Ovary (tissue), 9 donors: Measurements from ENCODE around the gene SLC7A6OS. TPM values are rescaled to one million over a fixed set of nuclear protein-coding genes. Genes with fewer than 3 reads are reported as not detected.

Source experiments
- DNase-seq, 5 donors: peaks; one replicate each; pipeline ENCODE4 v3.0.0-alpha.2; 2019 to 2020
- H3K27ac ChIP-seq, 2 donors: fragments of 200-600 bp; one replicate each; pipeline versions ENCODE4 v1.5.1 to v1.8.0; 2019 to 2022
- H3K27me3 ChIP-seq: fragments of 200-600 bp; one replicate; pipeline ENCODE4 v1.8.0; 2022
- H3K36me3 ChIP-seq: fragments of 200-600 bp; sonication (generic); one replicate; pipeline ENCODE4 v1.5.1; 2019
- H3K4me1 ChIP-seq: one replicate; pipeline ENCODE4 v1.8.1; 2013; ENCODE audit warnings: mild to moderate bottlenecking, moderate library complexity; ENCODE audit not compliant: insufficient read depth
- H3K4me3 ChIP-seq: fragments of 200-600 bp; sonication (generic); one replicate; pipeline ENCODE4 v1.5.1; 2017
- H3K9me3 ChIP-seq, 2 donors: fragments of 200-600 bp in 1 of 2; sonication (generic) in 1 of 2; one replicate each; pipeline versions ENCODE4 v1.5.1 to v1.8.1; 2013 to 2019; ENCODE audit warnings: mild to moderate bottlenecking in 1 of 2, moderate library complexity in 1 of 2
- CTCF ChIP-seq, 3 donors: fragments of 450-650 bp in 2 of 3; fragments of 200-600 bp in 1 of 3; IDR thresholded peaks; one replicate each; pipeline versions ENCODE4 v1.5.1 to v1.8.0; 2016 to 2022; ENCODE audit warnings: antibody characterized with exemption in 3 of 3, mild to moderate bottlenecking in 1 of 3
- EP300 ChIP-seq: sonication (generic); formaldehyde crosslinking; IDR thresholded peaks from one replicate; pipeline ENCODE4 v1.6.1; 2017; ENCODE audit warnings: antibody characterized with exemption
- POLR2A ChIP-seq: fragments of 450-650 bp; IDR thresholded peaks from one replicate; pipeline ENCODE4 v1.6.1; 2017; ENCODE audit warnings: antibody characterized with exemption, mild to moderate bottlenecking, moderate library complexity
- WGBS, 3 donors: extraction: QIAGEN DNeasy Blood & Tissue Kit in 1 of 3; methylation state at CpG; one replicate each; pipeline versions ENCODE4 v1.1.5 to v1.1.7; 2013 to 2017; 5-methylcytosine and 5-hydroxymethylcytosine counted together
- intact Hi-C, 4 donors: fragments of 100-400 bp; cut with DNase I; formaldehyde crosslinking; loops; one replicate each; pipeline versions ENCODE4 v1.11.0 to v1.15.1; 2022 to 2023
- polyA plus RNA-seq, 2 donors: library from polyadenylated mRNA; stranded (reverse); fragments of 200-250 nt in 1 of 2; fragments of 350-450 nt in 1 of 2; fragmentation: Illumina TruSeq in 1 of 2; extraction: RNeasy Lipid Tissue Mini Kit (QIAGEN cat#74804) in 1 of 2; gene quantifications; one replicate each; pipeline ENCODE4 v1.2.3, GENCODE V29; 2013 to 2014
- total RNA-seq, 7 donors: library from RNA; depleted of rRNA in 2 of 7; stranded (reverse); fragments of >200 nt in 2 of 7; fragmentation: NEBNext Ultra II Directional in 3 of 7; extraction: Animal tissue kit (Norgen Biotek cat#: 25700) in 3 of 7; gene quantifications; one replicate each; pipeline versions ENCODE4 v1.1.0 to v1.2.4, GENCODE V29; 2016 to 2023
- donor health status: DM: no; HTN: no; CAD: no; lungs with moderate emphysema.
- donor health status: DM: no; HTN: no; CAD: no.
- donor health status: Bipolar disorder and iron deficiency.
- donor health status: DM: yes; HTN: yes; CAD: no.
- donor health status: DM: no; HTN: no; CAD: no.
- donor health status: DM: yes; HTN: yes; CAD: no.

SLC7A6OS gene
- total and polyA plus RNA-seq, 9 donors: 8.7 to 20.7 (median 17.6) TPM

- Histone ChIP-seq H3K4me1 (peaks cover 11% of the 10 kb centered on the region), H3K9me3 (no peaks in the 10 kb centered on the region), H3K27ac (no peak overlapping the region), H3K36me3 (no peaks in the 10 kb centered on the region), H3K4me3 (no peak overlapping the region), H3K27me3 (no peaks in the 10 kb centered on the region)
- intact Hi-C loops: no loop called here
- 74 to 75% (median 74%) methylated on average over 4 of the region's 4 CpGs for WGBS, 3 donors
- DNase-seq: no peak
- TF ChIP-seq CTCF (IDR thresholded peaks at IDR 0.05) (no peak), EP300 (no peak), POLR2A (no peak)
These were observed 2.4 kb upstream of the SLC7A6OS start for GRCh38 chr16:68313116-68313515.

GRCh38 chr16:68310437-68310773, 341 bp downstream of the SLC7A6OS start:
- 0% methylated on average over 25 to 29 of the region's 29 CpGs for WGBS, 3 donors
- intact Hi-C loops: no loop called here
- no peaks in the 10 kb centered on the region for H3K9me3 ChIP-seq
- H3K27me3 ChIP-seq: no peaks in the 10 kb centered on the region
- H3K4me3 ChIP-seq: peak overlapping the region; percentile 99
- peak overlapping the region; percentile 28 to 60 for H3K27ac ChIP-seq
- peak in 4 of 5 donors; percentile 13 to 52 (median 22) for DNase-seq
- peaks cover 11% of the 10 kb centered on the region for H3K4me1 ChIP-seq
- H3K36me3 ChIP-seq: no peaks in the 10 kb centered on the region
- TF ChIP-seq POLR2A: no peak
- TF ChIP-seq CTCF (IDR thresholded peaks at IDR 0.05): no peak
- TF ChIP-seq EP300: no peak

GRCh38 chr16:68309799-68310198, 947 bp downstream of the SLC7A6OS start:
- TF ChIP-seq CTCF (IDR thresholded peaks at IDR 0.05) (no peak), EP300 (no peak), POLR2A (no peak)
- Histone ChIP-seq H3K27ac (no peak overlapping the region), H3K27me3 (no peaks in the 10 kb centered on the region), H3K4me3 (peak overlapping the region; percentile 99), H3K9me3 (no peaks in the 10 kb centered on the region), H3K4me1 (peaks cover 11% of the 10 kb centered on the region), H3K36me3 (no peaks in the 10 kb centered on the region)
- WGBS, 3 donors: 38 to 48% (median 38%) methylated on average over 6 of the region's 6 CpGs
- intact Hi-C loops: no loop called here
- DNase-seq: no peak

GRCh38 chr16:68306633-68307032, 4.1 kb downstream of the SLC7A6OS start:
- 91 to 95% (median 95%) methylated on average over 3 of the region's 3 CpGs for WGBS, 3 donors
- H3K27me3 ChIP-seq: no peaks in the 10 kb centered on the region
- no peak overlapping the region for H3K4me3 ChIP-seq
- no peaks in the 10 kb centered on the region for H3K36me3 ChIP-seq
- DNase-seq: no peak
- H3K27ac ChIP-seq: no peak overlapping the region
- intact Hi-C loops: no loop called here
- TF ChIP-seq EP300: no peak
- TF ChIP-seq POLR2A: no peak
- TF ChIP-seq CTCF (IDR thresholded peaks at IDR 0.05): no peak
- peaks cover 9% of the 10 kb centered on the region for H3K4me1 ChIP-seq
- H3K9me3 ChIP-seq: no peaks in the 10 kb centered on the region
